ENCODE data around the gene SLC25A33. TPM values are rescaled to one million over a fixed set of nuclear protein-coding genes. Genes with fewer than 3 reads are reported as not detected.
A peak's percentile ranks its signal among the peaks of the same experiment; 100 is the strongest.

SLC25A33 gene
- total RNA-seq, 1 experiment from 2014 or later: 9.2 TPM

DNA sequence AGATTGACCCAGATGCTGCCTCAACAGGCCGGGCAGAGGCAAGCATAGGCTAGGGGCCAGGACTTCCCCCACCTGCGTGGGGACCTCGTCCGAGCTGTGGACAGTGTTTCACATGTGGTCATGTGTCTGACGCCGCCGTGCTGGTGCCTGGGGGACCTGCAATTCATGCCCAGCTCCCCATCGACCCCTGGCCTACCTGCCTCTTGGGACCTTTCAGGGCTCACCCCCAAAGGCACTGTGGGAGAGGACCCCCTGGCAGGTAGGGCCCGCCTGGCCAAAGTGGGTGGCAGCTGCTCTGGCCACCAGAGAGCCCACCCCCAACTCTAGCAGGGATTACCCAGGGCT, 53.9 kb downstream of the SLC25A33 start:
- H3K36me3 Mint-ChIP-seq: no peaks in the 10 kb centered on the region
- no peaks in the 10 kb centered on the region for H3K9me3 Mint-ChIP-seq
- ATAC-seq: no peak
- POLR2A ChIA-PET: interaction anchor here (0.8 kb wide), 1 partner anchor 30 kb away, joined by 6 read pairs; no protein-coding TSS in a partner anchor
- H3K27ac Mint-ChIP-seq: no peak overlapping the region; the same call in 1 of the 2 replicates
- H3K27me3 Mint-ChIP-seq (ENCODE audit: low read depth): no peaks in the 10 kb centered on the region
- peaks cover 42% of the 10 kb centered on the region for H3K4me1 Mint-ChIP-seq
- H3K4me3 Mint-ChIP-seq: no peak overlapping the region
- TF ChIP-seq ZNF423 (CRISPR knock-in tag; IDR thresholded peaks at IDR 0.05): no peak
- TF ChIP-seq, protein P1, sequence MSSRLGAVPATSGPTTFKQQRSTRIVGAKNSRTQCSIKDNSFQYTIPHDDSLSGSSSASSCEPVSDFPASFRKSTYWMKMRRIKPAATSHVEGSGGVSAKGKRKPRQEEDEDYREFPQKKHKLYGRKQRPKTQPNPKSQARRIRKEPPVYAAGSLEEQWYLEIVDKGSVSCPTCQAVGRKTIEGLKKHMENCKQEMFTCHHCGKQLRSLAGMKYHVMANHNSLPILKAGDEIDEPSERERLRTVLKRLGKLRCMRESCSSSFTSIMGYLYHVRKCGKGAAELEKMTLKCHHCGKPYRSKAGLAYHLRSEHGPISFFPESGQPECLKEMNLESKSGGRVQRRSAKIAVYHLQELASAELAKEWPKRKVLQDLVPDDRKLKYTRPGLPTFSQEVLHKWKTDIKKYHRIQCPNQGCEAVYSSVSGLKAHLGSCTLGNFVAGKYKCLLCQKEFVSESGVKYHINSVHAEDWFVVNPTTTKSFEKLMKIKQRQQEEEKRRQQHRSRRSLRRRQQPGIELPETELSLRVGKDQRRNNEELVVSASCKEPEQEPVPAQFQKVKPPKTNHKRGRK (CRISPR knock-in tag; IDR thresholded peaks at IDR 0.05; ENCODE audit: borderline replicate concordance): no peak
- TF ChIP-seq PRRX2 (CRISPR knock-in tag; IDR thresholded peaks at IDR 0.05): no peak
- TF ChIP-seq, protein P2, sequence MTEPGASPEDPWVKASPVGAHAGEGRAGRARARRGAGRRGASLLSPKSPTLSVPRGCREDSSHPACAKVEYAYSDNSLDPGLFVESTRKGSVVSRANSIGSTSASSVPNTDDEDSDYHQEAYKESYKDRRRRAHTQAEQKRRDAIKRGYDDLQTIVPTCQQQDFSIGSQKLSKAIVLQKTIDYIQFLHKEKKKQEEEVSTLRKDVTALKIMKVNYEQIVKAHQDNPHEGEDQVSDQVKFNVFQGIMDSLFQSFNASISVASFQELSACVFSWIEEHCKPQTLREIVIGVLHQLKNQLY (CRISPR knock-in tag; IDR thresholded peaks at IDR 0.05): no peak
- no peak for TF ChIP-seq RORB (CRISPR knock-in tag; IDR thresholded peaks at IDR 0.05)
- no peak for TF ChIP-seq FOXJ3 (CRISPR knock-in tag; IDR thresholded peaks at IDR 0.05; ENCODE audit: borderline replicate concordance)
- TF ChIP-seq ZNF396 (CRISPR knock-in tag; IDR thresholded peaks at IDR 0.05; ENCODE audit: borderline replicate concordance): no peak
- no peak for TF ChIP-seq SOX15 (CRISPR knock-in tag; IDR thresholded peaks at IDR 0.05)
- TF ChIP-seq, protein P3, sequence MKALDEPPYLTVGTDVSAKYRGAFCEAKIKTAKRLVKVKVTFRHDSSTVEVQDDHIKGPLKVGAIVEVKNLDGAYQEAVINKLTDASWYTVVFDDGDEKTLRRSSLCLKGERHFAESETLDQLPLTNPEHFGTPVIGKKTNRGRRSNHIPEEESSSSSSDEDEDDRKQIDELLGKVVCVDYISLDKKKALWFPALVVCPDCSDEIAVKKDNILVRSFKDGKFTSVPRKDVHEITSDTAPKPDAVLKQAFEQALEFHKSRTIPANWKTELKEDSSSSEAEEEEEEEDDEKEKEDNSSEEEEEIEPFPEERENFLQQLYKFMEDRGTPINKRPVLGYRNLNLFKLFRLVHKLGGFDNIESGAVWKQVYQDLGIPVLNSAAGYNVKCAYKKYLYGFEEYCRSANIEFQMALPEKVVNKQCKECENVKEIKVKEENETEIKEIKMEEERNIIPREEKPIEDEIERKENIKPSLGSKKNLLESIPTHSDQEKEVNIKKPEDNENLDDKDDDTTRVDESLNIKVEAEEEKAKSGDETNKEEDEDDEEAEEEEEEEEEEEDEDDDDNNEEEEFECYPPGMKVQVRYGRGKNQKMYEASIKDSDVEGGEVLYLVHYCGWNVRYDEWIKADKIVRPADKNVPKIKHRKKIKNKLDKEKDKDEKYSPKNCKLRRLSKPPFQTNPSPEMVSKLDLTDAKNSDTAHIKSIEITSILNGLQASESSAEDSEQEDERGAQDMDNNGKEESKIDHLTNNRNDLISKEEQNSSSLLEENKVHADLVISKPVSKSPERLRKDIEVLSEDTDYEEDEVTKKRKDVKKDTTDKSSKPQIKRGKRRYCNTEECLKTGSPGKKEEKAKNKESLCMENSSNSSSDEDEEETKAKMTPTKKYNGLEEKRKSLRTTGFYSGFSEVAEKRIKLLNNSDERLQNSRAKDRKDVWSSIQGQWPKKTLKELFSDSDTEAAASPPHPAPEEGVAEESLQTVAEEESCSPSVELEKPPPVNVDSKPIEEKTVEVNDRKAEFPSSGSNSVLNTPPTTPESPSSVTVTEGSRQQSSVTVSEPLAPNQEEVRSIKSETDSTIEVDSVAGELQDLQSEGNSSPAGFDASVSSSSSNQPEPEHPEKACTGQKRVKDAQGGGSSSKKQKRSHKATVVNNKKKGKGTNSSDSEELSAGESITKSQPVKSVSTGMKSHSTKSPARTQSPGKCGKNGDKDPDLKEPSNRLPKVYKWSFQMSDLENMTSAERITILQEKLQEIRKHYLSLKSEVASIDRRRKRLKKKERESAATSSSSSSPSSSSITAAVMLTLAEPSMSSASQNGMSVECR (CRISPR knock-in tag; IDR thresholded peaks at IDR 0.05; ENCODE audit: borderline replicate concordance): no peak
- CTCF ChIA-PET: interaction anchor here (0.7 to 7.3 kb wide), 8 partner anchors 22 to 451 kb away, joined by 3 to 93 read pairs (median 4); no protein-coding TSS in a partner anchor
- no peak for DNase-seq (ENCODE audit: low spot score)

DNA sequence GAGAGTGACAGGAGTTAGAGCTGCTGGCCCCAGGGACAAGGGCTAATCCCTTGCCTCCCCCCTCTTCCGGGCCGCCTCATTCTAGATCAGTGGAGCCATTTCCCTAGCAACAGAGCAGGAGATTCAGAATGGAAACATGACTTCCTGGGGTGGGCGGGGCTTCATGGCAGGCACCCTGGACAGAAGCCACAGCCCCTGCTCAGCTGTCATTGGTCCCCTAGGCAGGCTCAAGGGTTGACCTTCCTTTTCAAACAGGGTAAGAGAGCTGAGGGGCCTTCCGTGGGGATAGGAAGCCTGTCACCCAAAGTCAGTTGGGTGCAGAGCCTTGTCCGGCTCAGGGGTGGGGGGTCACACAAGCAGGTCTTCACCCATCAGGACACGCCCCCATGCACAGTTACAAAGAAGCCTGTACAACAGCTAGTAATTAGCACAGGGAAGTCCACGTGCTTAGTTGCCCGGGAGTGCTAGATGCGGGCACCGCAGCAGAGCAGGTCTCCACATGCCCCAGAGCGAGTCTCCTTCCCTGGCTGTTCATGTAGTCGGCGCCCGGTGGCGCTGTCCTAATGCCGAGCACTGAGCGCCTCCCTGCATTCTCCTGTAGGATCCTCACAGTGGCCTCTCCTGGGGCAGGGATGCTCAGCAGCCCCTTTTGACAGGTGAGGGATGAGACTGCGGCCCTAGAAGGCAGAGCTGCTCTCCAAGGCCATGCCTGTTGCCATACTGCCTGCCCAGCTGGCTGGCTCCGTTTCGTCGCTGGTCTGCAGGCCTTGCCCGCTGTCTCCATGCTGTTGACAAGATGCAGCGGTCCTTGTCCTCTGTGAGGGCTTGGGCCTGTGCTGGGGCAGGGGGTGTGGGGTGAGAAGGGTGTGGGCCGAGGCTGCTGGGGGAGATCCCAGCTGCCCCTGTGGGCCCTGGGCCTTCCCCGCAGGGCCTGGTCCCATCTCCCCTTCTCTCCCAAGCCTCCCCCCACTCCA, 54.5 kb downstream of the SLC25A33 start:
- Mint-ChIP-seq H3K27ac (no peak overlapping the region; the same call in 1 of the 2 replicates), H3K36me3 (no peaks in the 10 kb centered on the region), H3K4me3 (no peak overlapping the region), H3K9me3 (no peaks in the 10 kb centered on the region), H3K4me1 (peaks cover 40% of the 10 kb centered on the region), H3K27me3 (ENCODE audit: low read depth) (no peaks in the 10 kb centered on the region)
- CTCF ChIA-PET: interaction anchor here (0.7 to 7.3 kb wide), 8 partner anchors 20 to 451 kb away, joined by 3 to 93 read pairs (median 4); no protein-coding TSS in a partner anchor
- POLR2A ChIA-PET: interaction anchor here (0.8 kb wide), 1 partner anchor 31 kb away, joined by 6 read pairs; no protein-coding TSS in a partner anchor
- ATAC-seq (peak; percentile 46), DNase-seq (ENCODE audit: low spot score) (peak; percentile 79)
- TF ChIP-seq, protein P4, sequence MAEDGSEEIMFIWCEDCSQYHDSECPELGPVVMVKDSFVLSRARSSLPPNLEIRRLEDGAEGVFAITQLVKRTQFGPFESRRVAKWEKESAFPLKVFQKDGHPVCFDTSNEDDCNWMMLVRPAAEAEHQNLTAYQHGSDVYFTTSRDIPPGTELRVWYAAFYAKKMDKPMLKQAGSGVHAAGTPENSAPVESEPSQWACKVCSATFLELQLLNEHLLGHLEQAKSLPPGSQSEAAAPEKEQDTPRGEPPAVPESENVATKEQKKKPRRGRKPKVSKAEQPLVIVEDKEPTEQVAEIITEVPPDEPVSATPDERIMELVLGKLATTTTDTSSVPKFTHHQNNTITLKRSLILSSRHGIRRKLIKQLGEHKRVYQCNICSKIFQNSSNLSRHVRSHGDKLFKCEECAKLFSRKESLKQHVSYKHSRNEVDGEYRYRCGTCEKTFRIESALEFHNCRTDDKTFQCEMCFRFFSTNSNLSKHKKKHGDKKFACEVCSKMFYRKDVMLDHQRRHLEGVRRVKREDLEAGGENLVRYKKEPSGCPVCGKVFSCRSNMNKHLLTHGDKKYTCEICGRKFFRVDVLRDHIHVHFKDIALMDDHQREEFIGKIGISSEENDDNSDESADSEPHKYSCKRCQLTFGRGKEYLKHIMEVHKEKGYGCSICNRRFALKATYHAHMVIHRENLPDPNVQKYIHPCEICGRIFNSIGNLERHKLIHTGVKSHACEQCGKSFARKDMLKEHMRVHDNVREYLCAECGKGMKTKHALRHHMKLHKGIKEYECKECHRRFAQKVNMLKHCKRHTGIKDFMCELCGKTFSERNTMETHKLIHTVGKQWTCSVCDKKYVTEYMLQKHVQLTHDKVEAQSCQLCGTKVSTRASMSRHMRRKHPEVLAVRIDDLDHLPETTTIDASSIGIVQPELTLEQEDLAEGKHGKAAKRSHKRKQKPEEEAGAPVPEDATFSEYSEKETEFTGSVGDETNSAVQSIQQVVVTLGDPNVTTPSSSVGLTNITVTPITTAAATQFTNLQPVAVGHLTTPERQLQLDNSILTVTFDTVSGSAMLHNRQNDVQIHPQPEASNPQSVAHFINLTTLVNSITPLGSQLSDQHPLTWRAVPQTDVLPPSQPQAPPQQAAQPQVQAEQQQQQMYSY (CRISPR knock-in tag; IDR thresholded peaks at IDR 0.05): no peak
- peak; percentile 31; the same call in 1 of the 2 replicates for TF ChIP-seq FOXK1 (CRISPR knock-in tag; IDR thresholded peaks at IDR 0.05)

Data from WTC11 (cell line).